HEK293T (cell line): ENCODE results near the gene DDX24.

Experiments used
- CTCF ChIA-PET: fragments of 350-600 bp; formaldehyde crosslinking; extraction: SDS; loops from one replicate; lab custom pipeline; 2021; ENCODE audit warnings: antibody characterized with exemption, inconsistent platforms; lab: Yijun Ruan, JAX
- POLR2A ChIA-PET: fragments of 350-600 bp; formaldehyde crosslinking; extraction: SDS; loops from one replicate; lab custom pipeline; 2020; ENCODE audit warnings: antibody characterized with exemption, inconsistent platforms; lab: Yijun Ruan, JAX
- DNase-seq: peaks from one replicate; pipeline ENCODE4 v3.0.0; 2012; ENCODE audit warnings: mixed read lengths; ENCODE audit errors: extremely low spot score
- ARNT ChIP-seq: fragments of 450-650 bp; IDR thresholded peaks from 2 replicates; pipeline ENCODE4 v1.6.1; 2017; ENCODE audit warnings: mild to moderate bottlenecking
- BHLHE40 ChIP-seq: fragments of 450-650 bp; IDR thresholded peaks from 2 replicates; pipeline ENCODE4 v1.6.1; 2016; ENCODE audit warnings: mild to moderate bottlenecking, moderate library complexity, borderline replicate concordance
- CTBP1 ChIP-seq: fragments of 450-650 bp; IDR thresholded peaks from 2 replicates; pipeline ENCODE4 v1.6.1; 2016; ENCODE audit warnings: borderline replicate concordance
- ELF4 ChIP-seq: fragments of 450-650 bp; IDR thresholded peaks from 2 replicates; pipeline ENCODE4 v1.6.1; 2017; ENCODE audit warnings: antibody characterized with exemption
- FOXA1 ChIP-seq: fragments of 450-650 bp; IDR thresholded peaks from 2 replicates; pipeline ENCODE4 v1.6.1; 2016; ENCODE audit warnings: mild to moderate bottlenecking
- FOXK2 ChIP-seq: fragments of 450-650 bp; IDR thresholded peaks from 2 replicates; pipeline ENCODE4 v1.6.1; 2016; ENCODE audit warnings: mild to moderate bottlenecking
- FOXM1 ChIP-seq: fragments of 450-650 bp; IDR thresholded peaks from 2 replicates; pipeline ENCODE4 v1.6.1; 2017; ENCODE audit warnings: mild to moderate bottlenecking, borderline replicate concordance
- HDGF ChIP-seq: fragments of 450-650 bp; IDR thresholded peaks from 2 replicates; pipeline ENCODE4 v1.6.1; 2017; ENCODE audit warnings: antibody characterized with exemption, borderline replicate concordance
- L3MBTL2 ChIP-seq: fragments of 450-650 bp; conservative IDR thresholded peaks from 2 replicates; pipeline ENCODE4 v1.6.1; 2016; ENCODE audit warnings: mild to moderate bottlenecking
- LEF1 ChIP-seq: fragments of 450-650 bp; IDR thresholded peaks from 2 replicates; pipeline ENCODE4 v1.6.1; 2017; ENCODE audit warnings: mild to moderate bottlenecking, borderline replicate concordance
- NFRKB ChIP-seq: fragments of 450-650 bp; IDR thresholded peaks from 2 replicates; pipeline ENCODE4 v1.6.1; 2016; ENCODE audit warnings: mild to moderate bottlenecking, moderate library complexity
- PKNOX1 ChIP-seq: fragments of 450-650 bp; IDR thresholded peaks from 2 replicates; pipeline ENCODE4 v1.6.1; 2016
- SP1 ChIP-seq: fragments of 450-650 bp; IDR thresholded peaks from 2 replicates; pipeline ENCODE4 v1.6.1; 2017
- SUZ12 ChIP-seq: fragments of 450-650 bp; IDR thresholded peaks from 2 replicates; pipeline ENCODE4 v1.6.1; 2016; ENCODE audit warnings: mild to moderate bottlenecking
- TARDBP ChIP-seq: fragments of 450-650 bp; IDR thresholded peaks from 2 replicates; pipeline ENCODE4 v1.6.1; 2016
- ZNF384 ChIP-seq: fragments of 450-650 bp; IDR thresholded peaks from 2 replicates; pipeline ENCODE4 v1.6.1; 2016

The DDX24 gene

DNA sequence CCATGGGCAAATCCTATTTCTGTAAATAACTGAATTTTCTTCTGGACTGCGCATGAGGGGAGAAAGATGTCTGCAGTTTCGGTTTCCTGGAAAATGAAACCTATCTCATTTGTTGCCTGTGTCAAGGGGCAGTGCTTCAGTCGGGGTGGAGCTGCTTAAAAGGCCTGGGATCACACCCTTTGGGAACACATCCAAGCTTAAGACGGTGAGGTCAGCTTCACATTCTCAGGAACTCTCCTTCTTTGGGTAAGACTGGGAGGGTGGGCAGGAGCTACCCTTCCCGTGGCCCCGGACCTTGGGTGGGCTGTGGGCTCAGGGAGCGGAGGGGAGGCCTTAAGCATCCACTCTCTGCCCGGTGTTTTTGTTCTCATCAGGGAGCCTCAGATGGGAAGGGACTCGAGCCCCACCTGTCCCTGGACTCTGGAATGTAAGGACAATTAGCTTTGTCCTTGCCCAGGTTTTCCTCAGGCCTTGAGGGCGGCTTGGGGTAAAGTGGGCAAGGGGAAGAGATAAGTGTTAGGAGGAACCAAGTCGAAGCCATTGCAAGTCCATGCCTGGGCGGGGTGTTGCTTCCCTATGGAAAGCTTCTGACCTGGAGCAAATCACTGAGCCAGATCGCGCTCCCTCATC is 29.7 kb upstream of the DDX24 start, which contains the start of gene IFI27:
TSS of gene IFI27 (plus strand) at position 185 of the 630 bp plus-strand sequence.
- POLR2A ChIA-PET: interaction anchor here (1.1 kb wide), 1 partner anchor 18 kb away, joined by 3 read pairs; no protein-coding TSS in a partner anchor
- TF ChIP-seq FOXA1: no peak
- no peak for TF ChIP-seq FOXK2
- no peak for TF ChIP-seq BHLHE40
- TF ChIP-seq HDGF: no peak
- TF ChIP-seq ELF4: no peak
- no peak for TF ChIP-seq CTBP1
- no peak for TF ChIP-seq ZNF384
- no peak for TF ChIP-seq SP1
- DNase-seq: no peak
- CTCF ChIA-PET: interaction anchor here (1.1 kb wide), 1 partner anchor 19 kb away, joined by 3 read pairs; the partner anchor contains the start of gene IFI27L2

- ChIA-PET CTCF (no interaction called here), POLR2A (no interaction called here)
- TF ChIP-seq ELF4: no peak
- no peak for TF ChIP-seq BHLHE40
- TF ChIP-seq HDGF: no peak
- TF ChIP-seq CTBP1: no peak
- no peak for TF ChIP-seq TARDBP
- no peak for TF ChIP-seq ARNT
- no peak for TF ChIP-seq NFRKB
- TF ChIP-seq SP1: no peak
- no peak for TF ChIP-seq FOXA1
- TF ChIP-seq FOXM1: no peak
- no peak for TF ChIP-seq PKNOX1
- TF ChIP-seq ZNF384: no peak
- no peak for TF ChIP-seq LEF1
- no peak for TF ChIP-seq FOXK2
- DNase-seq: no peak
These were observed 28.9 kb upstream of the DDX24 start for GRCh38 chr14:94109915-94110250.

- DNase-seq: no peak
- TF ChIP-seq PKNOX1 (no peak), FOXK2 (no peak), SP1 (no peak), FOXM1 (no peak), HDGF (no peak), NFRKB (no peak), ARNT (no peak)
- CTCF ChIA-PET: no interaction called here
- POLR2A ChIA-PET: no interaction called here
These were observed 23.7 kb upstream of the DDX24 start for GRCh38 chr14:94104731-94105130.

GRCh38 chr14:94103554-94104150 is 22.6 kb upstream of the DDX24 start:
- POLR2A ChIA-PET: no interaction called here
- no peak for DNase-seq
- CTCF ChIA-PET: no interaction called here
- TF ChIP-seq PKNOX1 (no peak), NFRKB (no peak), BHLHE40 (no peak), ZNF384 (no peak), TARDBP (no peak), CTBP1 (no peak), HDGF (no peak), ARNT (no peak), L3MBTL2 (no peak), FOXM1 (no peak), SUZ12 (no peak), LEF1 (no peak), FOXK2 (no peak), ELF4 (no peak), SP1 (no peak), FOXA1 (no peak)

GRCh38 chr14:94102768-94103482 is 21.9 kb upstream of the DDX24 start:
- no peak for DNase-seq
- ChIA-PET CTCF (no interaction called here), POLR2A (no interaction called here)
- TF ChIP-seq NFRKB (no peak), FOXM1 (no peak), TARDBP (no peak), CTBP1 (no peak)

GRCh38 chr14:94101748-94102147 is 20.7 kb upstream of the DDX24 start:
- CTCF ChIA-PET: interaction anchor here (0.6 kb wide), 1 partner anchor 9 kb away, joined by 3 read pairs; no protein-coding TSS in a partner anchor
- no peak for TF ChIP-seq LEF1
- TF ChIP-seq L3MBTL2: no peak
- TF ChIP-seq HDGF: no peak
- TF ChIP-seq SP1: no peak
- no peak for TF ChIP-seq PKNOX1
- TF ChIP-seq ARNT: no peak
- no peak for TF ChIP-seq BHLHE40
- DNase-seq: no peak
- POLR2A ChIA-PET: no interaction called here
